Spleen (tissue), 11 donors: ENCODE measurements around the gene GJE1. TPM values are rescaled to one million over a fixed set of nuclear protein-coding genes. Genes with fewer than 3 reads are reported as not detected.

Source experiments
- DNase-seq: peaks from one replicate; pipeline ENCODE4 v3.0.0-alpha.2; 2020
- H3K27ac ChIP-seq, 8 donors: fragments of 200-600 bp; sonication (generic) in 7 of 8; 1 replicate in 4 of 8; 2 replicates in 4 of 8; pipeline versions ENCODE4 v1.5.0 to v1.8.0; 2016 to 2021; ENCODE audit warnings: inconsistent platforms in 4 of 8, mild to moderate bottlenecking in 4 of 8, moderate library complexity in 1 of 8
- H3K27me3 ChIP-seq, 7 donors: fragments of 200-600 bp; sonication (generic) in 6 of 7; replicated peaks in 1 of 7; 1 replicate in 4 of 7; 2 replicates in 3 of 7; pipeline versions ENCODE4 v1.5.0 to v1.8.0; 2016 to 2021; ENCODE audit warnings: inconsistent platforms in 3 of 7, mild to moderate bottlenecking in 1 of 7
- H3K36me3 ChIP-seq, 6 donors: fragments of 200-600 bp; sonication (generic) in 5 of 6; 1 replicate in 4 of 6; 2 replicates in 2 of 6; pipeline versions ENCODE4 v1.5.0 to v1.8.0; 2016 to 2021; ENCODE audit warnings: inconsistent platforms in 2 of 6
- H3K4me1 ChIP-seq, 6 donors: fragments of 200-600 bp; sonication (generic) in 5 of 6; 1 replicate in 3 of 6; 2 replicates in 3 of 6; pipeline versions ENCODE4 v1.5.0 to v1.8.0; 2016 to 2021; ENCODE audit warnings: inconsistent platforms in 3 of 6
- H3K4me3 ChIP-seq, 8 donors: fragments of 200-600 bp; sonication (generic) in 7 of 8; 1 replicate in 4 of 8; 2 replicates in 4 of 8; pipeline versions ENCODE4 v1.5.0 to v1.8.0; 2016 to 2021; ENCODE audit warnings: inconsistent platforms in 4 of 8, mild to moderate bottlenecking in 4 of 8, moderate library complexity in 2 of 8
- H3K9me3 ChIP-seq, 8 donors: fragments of 200-600 bp; sonication (generic) in 7 of 8; 1 replicate in 4 of 8; 2 replicates in 4 of 8; pipeline versions ENCODE4 v1.5.0 to v1.8.0; 2016 to 2021; ENCODE audit warnings: inconsistent platforms in 4 of 8
- CTCF ChIP-seq, 11 experiments: fragments of 200-600 bp in 7 of 11; fragments of 450-650 bp in 4 of 11; sonication (generic) in 4 of 11; IDR thresholded peaks in 8 of 11; conservative IDR thresholded peaks in 3 of 11; 1 replicate in 7 of 11; 2 replicates in 4 of 11; pipeline versions ENCODE4 v1.4.0 to v1.8.0; 2016 to 2021; ENCODE audit warnings: antibody characterized with exemption in 11 of 11, inconsistent platforms in 4 of 11, mild to moderate bottlenecking in 1 of 11
- POLR2A ChIP-seq, 3 donors: fragments of 450-650 bp; IDR thresholded peaks; one replicate each; pipeline ENCODE4 v1.5.1; 2017; ENCODE audit warnings: antibody characterized with exemption in 3 of 3, mild to moderate bottlenecking in 1 of 3
- POLR2AphosphoS5 ChIP-seq, 3 donors: sonication (generic); formaldehyde crosslinking; IDR thresholded peaks; one replicate each; pipeline ENCODE4 v1.5.1; 2017; ENCODE audit warnings: antibody characterized with exemption in 3 of 3
- WGBS, 5 donors: extraction: QIAGEN DNeasy Blood & Tissue Kit in 3 of 5; methylation state at CpG; one replicate each; pipeline versions ENCODE4 v1.1.5 to v1.1.7; 2013 to 2018; 5-methylcytosine and 5-hydroxymethylcytosine counted together
- intact Hi-C: fragments of 100-400 bp; cut with DNase I; formaldehyde crosslinking; loops from one replicate; pipeline ENCODE4 v1.15.0; 2023; ENCODE audit warnings: low total_unique reads
- polyA plus RNA-seq, 3 donors: library from polyadenylated mRNA; stranded (reverse); fragments of 200-250 nt; gene quantifications; one replicate each; pipeline ENCODE4 v1.2.1, GENCODE V29; 2013
- total RNA-seq, 7 donors: library from RNA; depleted of rRNA in 3 of 7; stranded (reverse); fragments of >200 nt in 3 of 7; fragmentation: NEBNext Ultra II Directional in 4 of 7; extraction: Animal tissue kit (Norgen Biotek cat#: 25700) in 4 of 7; gene quantifications; one replicate each; pipeline versions ENCODE4 v1.1.0 to v1.2.1, GENCODE V29; 2016 to 2021
- donor health status: healthy with polysubstance abuse.
- donor health status: DM: no; HTN: no; CAD: no; lungs with moderate emphysema.
- donor health status: DM: no; HTN: no; CAD: no.
- donor health status: Bipolar disorder and iron deficiency.
- donor health status: healthy.
- donor health status: DM: no; HTN: no; CAD: no.
- donor health status: DM: yes; HTN: yes; CAD: no.

GJE1 gene
- total and polyA plus RNA-seq, 10 donors, result not detected

- Histone ChIP-seq H3K27ac (peak within 1 kb of the TSS; percentile 69 to 85 (median 80)), H3K4me3 (peak within 1 kb of the TSS; percentile 83 to 99 (median 94)), H3K4me1 (peaks cover 25 to 60% (median 51%) of the 10 kb centered on the region in 6 donors), H3K36me3 (peaks cover 0 to 15% (median 0%) of the 10 kb centered on the region in 6 donors), H3K27me3 (no peaks in the 10 kb centered on the region), H3K9me3 (no peaks in the 10 kb centered on the region)
- intact Hi-C loops, result no loop called here
- 0 to 1% (median 1%) methylated on average over 37 to 38 of the region's 38 CpGs for WGBS, 5 donors
- TF ChIP-seq CTCF (IDR thresholded peaks at IDR 0.05 in 8 of 11, conservative IDR thresholded peaks at IDR 0.05 in 3 of 11) (peak; percentile 68 to 97 (median 78)), POLR2AphosphoS5 (IDR thresholded peaks at IDR 0.05) (peak; percentile 94 to 96 (median 94)), POLR2A (IDR thresholded peaks at IDR 0.05) (peak in 1 of 3 donors; percentile 2)
- peak; percentile 99 for DNase-seq
Measured at GRCh38 chr6:142146828-142147662, 14.3 kb downstream of the GJE1 start, which contains the start of the genes NMBR and VTA1. NMBR (minus strand) TSS chr6:142147122; CDS start chr6:142088658, 58,464 bp downstream. VTA1 (plus strand) TSS chr6:142147263; CDS start chr6:142147288, 25 bp downstream.

DNA sequence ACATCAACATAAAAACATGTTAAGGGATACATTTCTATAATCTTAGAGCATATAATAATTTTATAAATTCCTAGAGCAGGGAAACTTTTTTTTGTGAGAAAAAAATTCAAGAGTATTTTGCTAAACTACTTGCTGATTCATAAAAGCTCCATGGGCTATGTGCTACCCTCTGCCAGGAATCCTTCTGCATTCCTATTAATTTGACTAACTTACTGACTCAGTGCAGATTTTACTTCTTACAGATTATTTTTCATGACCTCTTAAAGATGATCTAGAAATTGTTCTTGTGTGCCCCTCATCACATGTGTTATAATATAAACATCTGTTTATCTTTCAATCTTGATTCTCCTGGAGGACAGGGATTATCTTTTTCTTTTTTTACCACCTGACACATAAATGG, 20.0 kb downstream of the GJE1 start:
- Histone ChIP-seq H3K4me1 (peaks cover 18 to 97% (median 66%) of the 10 kb centered on the region in 6 donors), H3K36me3 (peaks cover 0 to 15% (median 0%) of the 10 kb centered on the region in 6 donors), H3K27ac (no peak overlapping the region), H3K4me3 (no peak overlapping the region), H3K27me3 (no peaks in the 10 kb centered on the region), H3K9me3 (no peaks in the 10 kb centered on the region)
- intact Hi-C loops, result loop anchor here (10.0 kb wide), 1 partner anchor 232 kb away; no protein-coding TSS in a partner anchor
- no peak for DNase-seq
- TF ChIP-seq CTCF (IDR thresholded peaks at IDR 0.05 in 8 of 11, conservative IDR thresholded peaks at IDR 0.05 in 3 of 11) (no peak), POLR2AphosphoS5 (IDR thresholded peaks at IDR 0.05) (no peak), POLR2A (IDR thresholded peaks at IDR 0.05) (no peak)

- peaks cover 14 to 92% (median 62%) of the 10 kb centered on the region in 6 donors for H3K4me1 ChIP-seq
- no peaks in the 10 kb centered on the region for H3K27me3 ChIP-seq
- DNase-seq, result no peak
- no peak overlapping the region for H3K27ac ChIP-seq
- H3K9me3 ChIP-seq, result no peaks in the 10 kb centered on the region
- no peak for TF ChIP-seq CTCF (IDR thresholded peaks at IDR 0.05 in 8 of 11, conservative IDR thresholded peaks at IDR 0.05 in 3 of 11)
- TF ChIP-seq POLR2AphosphoS5 (IDR thresholded peaks at IDR 0.05), result no peak
- no peak for TF ChIP-seq POLR2A (IDR thresholded peaks at IDR 0.05)
- no peak overlapping the region for H3K4me3 ChIP-seq
- peaks cover 0 to 15% (median 0%) of the 10 kb centered on the region in 6 donors for H3K36me3 ChIP-seq
- intact Hi-C loops, result loop anchor here (10.0 kb wide), 1 partner anchor 232 kb away; no protein-coding TSS in a partner anchor
- WGBS, 5 donors, result 42 to 75% (median 44%) methylated on average over 2 of the region's 2 CpGs
Measured at GRCh38 chr6:142153196-142153595, 20.5 kb downstream of the GJE1 start.

GRCh38 chr6:142154336-142154735, 21.6 kb downstream of the GJE1 start:
- Histone ChIP-seq H3K36me3 (peaks cover 0 to 18% (median 0%) of the 10 kb centered on the region in 6 donors), H3K4me3 (no peak overlapping the region), H3K9me3 (no peaks in the 10 kb centered on the region), H3K27me3 (no peaks in the 10 kb centered on the region), H3K4me1 (peaks cover 4 to 86% (median 50%) of the 10 kb centered on the region in 6 donors), H3K27ac (no peak overlapping the region)
- no peak for DNase-seq
- intact Hi-C loops, result loop anchor here (10.0 kb wide), 1 partner anchor 230 kb away; no protein-coding TSS in a partner anchor
- WGBS, 5 donors, result 75 to 89% (median 83%) methylated on average over 1 of the region's 1 CpG
- TF ChIP-seq CTCF (IDR thresholded peaks at IDR 0.05 in 8 of 11, conservative IDR thresholded peaks at IDR 0.05 in 3 of 11) (no peak), POLR2AphosphoS5 (IDR thresholded peaks at IDR 0.05) (no peak), POLR2A (IDR thresholded peaks at IDR 0.05) (no peak)
